Stimulated activated CD4-positive, alpha-beta T cell treated with anti-CD3 and anti-CD28 coated beads, Interleukin-2, amount 100 ng/mL, for 4 hours (primary cell): Measurements from ENCODE around the gene MARVELD2.

ENCODE experiments used
- DNase-seq: peaks from one replicate; pipeline ENCODE4 v3.0.0-alpha.2; 2020; ENCODE audit warnings: low read depth

Gene MARVELD2

GRCh38 chr5:69492923-69493395, 78.0 kb downstream of the MARVELD2 start:
- DNase-seq, result no peak

- DNase-seq, result no peak
Observed at GRCh38 chr5:69493396-69494133, 78.6 kb downstream of the MARVELD2 start.
